ENCODE results near the gene NRBF2.
"Not testable (repeated sequence)": the region's sequence is repeated elsewhere in the genome, so short reads cannot be mapped to it uniquely, and the experiment has no call there.

DNA sequence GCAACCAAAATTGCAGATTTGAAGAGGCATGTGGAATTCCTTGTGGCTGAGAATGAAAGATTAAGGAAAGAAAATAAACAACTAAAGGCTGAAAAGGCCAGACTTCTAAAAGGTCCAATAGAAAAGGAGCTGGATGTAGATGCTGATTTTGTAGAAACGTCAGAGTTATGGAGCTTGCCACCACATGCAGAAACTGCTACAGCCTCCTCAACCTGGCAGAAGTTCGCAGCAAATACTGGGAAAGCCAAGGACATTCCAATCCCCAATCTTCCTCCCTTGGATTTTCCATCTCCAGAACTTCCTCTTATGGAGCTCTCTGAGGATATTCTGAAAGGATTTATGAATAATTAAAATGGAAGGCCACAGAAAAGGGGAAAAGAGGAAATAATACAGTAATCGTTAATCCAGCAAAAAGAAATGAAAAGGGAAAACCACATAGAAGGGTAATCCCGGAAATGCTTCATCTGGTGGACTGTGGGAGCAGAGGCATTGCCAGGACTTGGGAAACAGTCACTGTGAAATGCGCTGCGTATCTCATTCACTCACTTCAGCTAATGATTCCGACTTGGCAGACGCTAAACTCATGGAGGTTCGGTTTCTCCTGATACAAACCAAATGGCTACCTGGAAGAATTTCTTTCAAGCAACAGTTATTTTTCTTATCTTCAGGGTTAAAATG, 20.9 kb downstream of the NRBF2 start:
- TF ChIP-seq, protein P1, sequence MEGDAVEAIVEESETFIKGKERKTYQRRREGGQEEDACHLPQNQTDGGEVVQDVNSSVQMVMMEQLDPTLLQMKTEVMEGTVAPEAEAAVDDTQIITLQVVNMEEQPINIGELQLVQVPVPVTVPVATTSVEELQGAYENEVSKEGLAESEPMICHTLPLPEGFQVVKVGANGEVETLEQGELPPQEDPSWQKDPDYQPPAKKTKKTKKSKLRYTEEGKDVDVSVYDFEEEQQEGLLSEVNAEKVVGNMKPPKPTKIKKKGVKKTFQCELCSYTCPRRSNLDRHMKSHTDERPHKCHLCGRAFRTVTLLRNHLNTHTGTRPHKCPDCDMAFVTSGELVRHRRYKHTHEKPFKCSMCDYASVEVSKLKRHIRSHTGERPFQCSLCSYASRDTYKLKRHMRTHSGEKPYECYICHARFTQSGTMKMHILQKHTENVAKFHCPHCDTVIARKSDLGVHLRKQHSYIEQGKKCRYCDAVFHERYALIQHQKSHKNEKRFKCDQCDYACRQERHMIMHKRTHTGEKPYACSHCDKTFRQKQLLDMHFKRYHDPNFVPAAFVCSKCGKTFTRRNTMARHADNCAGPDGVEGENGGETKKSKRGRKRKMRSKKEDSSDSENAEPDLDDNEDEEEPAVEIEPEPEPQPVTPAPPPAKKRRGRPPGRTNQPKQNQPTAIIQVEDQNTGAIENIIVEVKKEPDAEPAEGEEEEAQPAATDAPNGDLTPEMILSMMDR (IDR thresholded peaks at IDR 0.05) = not testable (repeated sequence)
- TF ChIP-seq POLR2A (IDR thresholded peaks at IDR 0.05) = not testable (repeated sequence)
